ENCODE data around the gene DYNLRB1.
A peak's percentile ranks its signal among the peaks of the same experiment; 100 is the strongest.
"Not testable (repeated sequence)": the region's sequence is repeated elsewhere in the genome, so short reads cannot be mapped to it uniquely, and the experiment has no call there.

DYNLRB1 gene

DNA sequence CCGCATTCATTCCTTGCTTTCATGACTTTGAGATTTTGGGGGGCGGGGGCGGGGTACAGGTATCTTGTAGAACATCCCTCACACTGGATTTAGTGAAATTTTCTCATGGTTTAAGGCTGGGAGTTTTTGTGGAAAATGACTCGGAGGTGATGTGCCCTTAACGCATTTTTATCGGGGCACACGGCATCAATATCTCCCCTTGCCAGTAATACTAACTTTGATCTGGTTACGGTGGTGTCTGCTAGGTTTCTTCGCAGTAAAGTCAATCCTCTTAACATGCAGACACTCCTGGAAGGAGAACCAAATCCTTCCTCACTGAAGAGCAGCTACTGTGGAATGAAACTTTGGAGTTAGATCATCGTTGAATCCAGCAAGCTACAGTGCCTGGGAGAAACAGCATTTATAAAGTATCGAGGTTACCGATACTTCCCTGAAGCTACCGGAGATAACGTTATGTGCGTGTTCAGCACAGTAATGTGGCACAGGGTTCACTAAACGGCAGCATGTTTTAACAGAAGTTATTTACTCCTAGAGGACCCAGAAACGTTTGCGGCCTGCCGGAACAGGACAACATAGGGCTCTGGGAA, 1.2 kb upstream of the DYNLRB1 start:
- H3K27me3 Mint-ChIP-seq (ENCODE audit: low read depth), result peaks cover 3% of the 10 kb centered on the region
- peaks cover 23% of the 10 kb centered on the region for H3K36me3 Mint-ChIP-seq (ENCODE audit: low read depth)
- no peaks in the 10 kb centered on the region for H3K9me3 Mint-ChIP-seq
- peak overlapping the region; percentile 93 to 98 (median 98) for H3K4me3 Mint-ChIP-seq
- TF ChIP-seq, protein P1, sequence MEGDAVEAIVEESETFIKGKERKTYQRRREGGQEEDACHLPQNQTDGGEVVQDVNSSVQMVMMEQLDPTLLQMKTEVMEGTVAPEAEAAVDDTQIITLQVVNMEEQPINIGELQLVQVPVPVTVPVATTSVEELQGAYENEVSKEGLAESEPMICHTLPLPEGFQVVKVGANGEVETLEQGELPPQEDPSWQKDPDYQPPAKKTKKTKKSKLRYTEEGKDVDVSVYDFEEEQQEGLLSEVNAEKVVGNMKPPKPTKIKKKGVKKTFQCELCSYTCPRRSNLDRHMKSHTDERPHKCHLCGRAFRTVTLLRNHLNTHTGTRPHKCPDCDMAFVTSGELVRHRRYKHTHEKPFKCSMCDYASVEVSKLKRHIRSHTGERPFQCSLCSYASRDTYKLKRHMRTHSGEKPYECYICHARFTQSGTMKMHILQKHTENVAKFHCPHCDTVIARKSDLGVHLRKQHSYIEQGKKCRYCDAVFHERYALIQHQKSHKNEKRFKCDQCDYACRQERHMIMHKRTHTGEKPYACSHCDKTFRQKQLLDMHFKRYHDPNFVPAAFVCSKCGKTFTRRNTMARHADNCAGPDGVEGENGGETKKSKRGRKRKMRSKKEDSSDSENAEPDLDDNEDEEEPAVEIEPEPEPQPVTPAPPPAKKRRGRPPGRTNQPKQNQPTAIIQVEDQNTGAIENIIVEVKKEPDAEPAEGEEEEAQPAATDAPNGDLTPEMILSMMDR (IDR thresholded peaks at IDR 0.05; ENCODE audit: unreplicated experiment in 3 of 3), result no peak
- H3K27ac Mint-ChIP-seq, result peak overlapping the region; percentile 96 to 100 (median 99)
- peaks cover 51% of the 10 kb centered on the region for H3K4me1 Mint-ChIP-seq

DNA sequence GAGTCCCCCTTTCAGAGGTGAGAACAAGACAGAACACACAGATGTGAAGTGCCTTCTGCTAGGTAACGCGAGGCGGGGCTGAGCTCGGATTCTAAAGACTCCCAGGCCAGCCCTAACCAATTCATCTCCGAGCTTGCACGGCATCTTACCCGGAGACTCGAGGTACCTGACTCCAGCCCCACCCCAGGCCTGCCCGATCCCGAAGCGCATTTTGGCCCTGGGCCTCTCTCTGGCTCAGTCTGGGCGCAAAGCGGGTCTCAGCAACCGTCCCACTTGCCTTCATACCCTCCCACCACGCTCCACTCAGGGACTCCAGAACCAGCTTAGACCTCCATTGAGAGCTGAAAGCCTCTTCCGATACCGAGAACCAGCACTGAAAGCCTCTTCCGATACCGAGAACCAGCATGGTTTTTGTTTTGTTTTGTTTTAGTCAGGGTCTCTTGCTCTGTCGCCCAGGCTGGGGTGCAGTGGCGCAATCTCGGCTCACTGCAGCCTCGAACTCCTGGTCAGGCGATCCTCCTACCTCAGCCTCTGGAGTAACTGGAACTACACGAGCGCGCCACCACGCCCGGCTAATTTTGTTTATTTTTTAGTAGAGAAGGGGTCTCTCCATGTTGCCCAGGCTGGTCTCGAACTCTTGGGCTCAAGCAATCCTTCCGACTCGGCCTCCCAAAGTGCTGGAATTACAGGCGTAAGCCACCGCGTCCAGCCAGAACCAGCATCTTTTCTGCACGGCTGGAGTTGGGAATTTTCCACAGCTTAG, 557 bp upstream of the DYNLRB1 start:
- Mint-ChIP-seq H3K27me3 (ENCODE audit: low read depth) (peaks cover 3% of the 10 kb centered on the region), H3K36me3 (ENCODE audit: low read depth) (peaks cover 22% of the 10 kb centered on the region), H3K9me3 (no peaks in the 10 kb centered on the region), H3K4me3 (peak overlapping the region; percentile 93 to 98 (median 98)), H3K27ac (peak overlapping the region; percentile 96 to 100 (median 99)), H3K4me1 (peaks cover 51% of the 10 kb centered on the region)
- TF ChIP-seq, protein P1 (IDR thresholded peaks at IDR 0.05; ENCODE audit: unreplicated experiment in 3 of 3), result no peak

DNA sequence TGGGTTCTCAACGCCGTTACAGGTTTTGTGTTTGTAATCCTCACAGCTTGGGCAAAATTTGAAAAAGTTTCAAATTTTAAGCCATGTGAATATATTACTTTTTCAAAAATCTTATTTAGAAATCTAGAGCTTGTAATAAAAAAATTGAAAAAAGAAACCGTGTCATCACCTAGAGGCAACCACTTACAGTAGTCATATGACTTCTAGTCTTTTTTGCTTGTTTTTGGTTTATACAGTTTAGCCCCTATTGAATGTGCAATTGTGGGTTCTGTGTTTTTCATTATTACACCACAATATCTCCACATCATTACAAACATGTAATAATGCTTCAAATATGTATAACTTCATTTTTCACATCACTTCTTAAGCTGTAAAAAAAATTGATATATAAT, 888 bp downstream of the DYNLRB1 start:
- peaks cover 50% of the 10 kb centered on the region for H3K4me1 Mint-ChIP-seq
- no peaks in the 10 kb centered on the region for H3K9me3 Mint-ChIP-seq
- H3K27me3 Mint-ChIP-seq (ENCODE audit: low read depth), result peaks cover 3% of the 10 kb centered on the region
- peak overlapping the region; percentile 96 to 100 (median 99) for H3K27ac Mint-ChIP-seq
- H3K36me3 Mint-ChIP-seq (ENCODE audit: low read depth), result peaks cover 15% of the 10 kb centered on the region
- TF ChIP-seq, protein P1 (IDR thresholded peaks at IDR 0.05; ENCODE audit: unreplicated experiment in 3 of 3), result no peak
- peak overlapping the region; percentile 93 to 98 (median 98) for H3K4me3 Mint-ChIP-seq

DNA sequence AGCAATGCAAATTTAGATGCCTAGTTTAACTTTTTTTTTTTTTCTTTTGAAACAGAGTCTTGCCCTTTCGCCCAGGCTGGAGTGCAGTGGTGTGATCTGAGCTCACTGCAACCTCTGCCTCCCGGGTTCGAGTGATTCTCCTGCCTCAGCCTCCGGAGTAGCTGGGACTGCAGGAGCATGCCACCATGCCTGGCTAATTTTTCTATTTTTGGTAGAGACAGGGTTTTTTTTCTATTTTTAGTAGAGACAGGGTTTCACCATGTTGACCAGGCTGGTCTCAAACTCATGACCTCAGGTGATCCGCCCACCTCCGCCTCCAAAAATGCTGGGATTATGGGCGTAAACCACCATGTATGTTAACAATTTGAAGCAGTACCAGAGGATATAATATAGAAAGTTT, 2.6 kb downstream of the DYNLRB1 start:
- peaks cover 18% of the 10 kb centered on the region for H3K36me3 Mint-ChIP-seq (ENCODE audit: low read depth)
- H3K27ac Mint-ChIP-seq; H3K9me3 Mint-ChIP-seq; H3K27me3 Mint-ChIP-seq (ENCODE audit: low read depth): not testable (repeated sequence)
- peaks cover 51% of the 10 kb centered on the region for H3K4me1 Mint-ChIP-seq
- peak overlapping the region; percentile 82 to 84 (median 83) for H3K4me3 Mint-ChIP-seq

DNA sequence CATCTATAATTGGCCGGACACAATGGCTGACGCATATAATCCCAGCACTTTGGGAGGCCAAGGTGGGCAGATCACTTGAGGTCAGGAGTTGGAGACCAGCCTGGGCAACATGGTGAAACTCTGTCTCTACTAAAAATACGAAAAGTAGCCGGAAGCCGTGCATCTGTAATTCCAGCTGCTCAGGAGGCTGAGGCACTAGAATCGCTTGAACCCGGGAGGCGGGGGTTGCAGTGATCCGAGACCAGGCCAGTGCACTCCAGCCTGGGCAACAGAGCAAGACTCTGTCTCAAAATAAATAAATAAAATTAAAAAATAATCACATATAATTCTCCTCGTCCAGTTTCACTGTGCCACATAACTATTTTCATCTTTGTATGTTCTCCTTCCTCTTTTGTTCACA, 3.6 kb downstream of the DYNLRB1 start:
- Mint-ChIP-seq H3K4me3 (peak overlapping the region; percentile 29 to 50 (median 30)), H3K4me1 (peaks cover 50% of the 10 kb centered on the region), H3K36me3 (ENCODE audit: low read depth) (peaks cover 13% of the 10 kb centered on the region)
- not testable (repeated sequence) for H3K9me3 Mint-ChIP-seq; H3K27ac Mint-ChIP-seq; H3K27me3 Mint-ChIP-seq (ENCODE audit: low read depth)

DNA sequence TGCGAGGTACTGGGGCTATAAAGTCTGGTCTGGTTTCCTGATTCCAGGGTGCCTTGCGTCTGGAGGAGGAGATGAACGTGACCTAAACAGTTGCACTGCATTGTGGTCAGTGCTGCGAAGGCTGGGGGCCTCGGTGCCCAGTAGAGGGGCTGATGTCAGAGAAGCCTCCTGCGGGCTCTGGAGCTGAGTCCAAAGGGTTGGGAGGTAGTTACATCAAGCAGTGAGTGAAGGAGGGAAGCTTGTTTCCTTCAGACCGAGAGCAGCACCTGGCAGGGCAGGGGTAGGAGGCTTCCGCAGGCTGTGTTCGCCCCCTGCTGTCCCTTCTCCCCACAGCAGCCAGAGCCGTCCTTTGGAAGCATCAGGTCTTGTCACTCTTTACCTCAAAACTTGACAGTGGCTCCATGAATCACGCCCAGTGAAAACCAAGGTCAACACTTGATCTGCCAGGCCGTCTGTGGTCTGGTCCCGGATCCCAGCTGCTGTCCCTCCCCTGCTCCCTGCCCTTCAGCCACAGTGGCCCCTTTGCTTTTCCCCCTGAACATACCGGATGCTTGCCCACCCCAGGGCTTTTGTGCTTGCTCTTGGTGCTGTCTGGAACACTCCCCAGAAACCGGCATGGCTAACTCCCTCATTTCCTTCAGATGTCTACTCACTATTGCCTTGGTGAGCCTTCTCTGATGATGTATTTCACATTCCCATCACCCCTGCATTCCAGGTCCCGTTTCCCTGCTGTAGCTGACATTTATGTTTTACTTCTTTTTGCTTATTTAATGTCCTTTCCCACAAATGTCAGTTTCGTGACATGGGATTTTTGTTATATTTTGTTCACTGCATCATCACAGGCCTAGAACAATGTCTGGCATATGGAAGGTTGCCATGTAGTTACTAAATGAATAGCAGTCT, 7.0 kb downstream of the DYNLRB1 start:
- H3K27me3 Mint-ChIP-seq (ENCODE audit: low read depth), result no peaks in the 10 kb centered on the region
- peak overlapping the region in 2 of 3 experiments; percentile 19 to 26 for H3K4me3 Mint-ChIP-seq
- H3K36me3 Mint-ChIP-seq (ENCODE audit: low read depth), result peaks cover 28% of the 10 kb centered on the region
- H3K9me3 Mint-ChIP-seq, result no peaks in the 10 kb centered on the region
- H3K27ac Mint-ChIP-seq, result peak overlapping the region; percentile 43 to 66 (median 62)
- peaks cover 52% of the 10 kb centered on the region for H3K4me1 Mint-ChIP-seq
- TF ChIP-seq, protein P1 (IDR thresholded peaks at IDR 0.05; ENCODE audit: unreplicated experiment in 3 of 3), result peak; percentile 35 to 59 (median 49)

All from nephron (organoid).